Hypothalamus (tissue), 51 donors: ENCODE data around the gene TRHDE.

Experiments
- DNase-seq, 51 donors: peaks; one replicate each; lab custom pipeline; 2025; lab: John Stamatoyannopoulos, UW

Gene TRHDE

GRCh38 chr12:72307229-72307628, 35.1 kb downstream of the TRHDE start:
- no peak for DNase-seq

GRCh38 chr12:72311946-72312345, 39.8 kb downstream of the TRHDE start:
- DNase-seq: no peak

- no peak for DNase-seq
These were observed 41.6 kb downstream of the TRHDE start for GRCh38 chr12:72313806-72314205.

GRCh38 chr12:72315858-72316257, 43.7 kb downstream of the TRHDE start:
- DNase-seq: peak in 2 of 51 donors; percentile 3 to 24

GRCh38 chr12:72318341-72318740, 46.2 kb downstream of the TRHDE start:
- no peak for DNase-seq

GRCh38 chr12:72323881-72324280, 51.7 kb downstream of the TRHDE start:
- DNase-seq: no peak

- DNase-seq: peak in 1 of 51 donors; percentile 4
These were observed 58.1 kb downstream of the TRHDE start for GRCh38 chr12:72330301-72330700.

- DNase-seq: no peak
These were observed 58.6 kb downstream of the TRHDE start for GRCh38 chr12:72330784-72331183.

GRCh38 chr12:72337382-72337781, 65.2 kb downstream of the TRHDE start:
- DNase-seq: no peak

GRCh38 chr12:72337946-72338345, 65.8 kb downstream of the TRHDE start:
- no peak for DNase-seq

- DNase-seq: no peak
These were observed 66.3 kb downstream of the TRHDE start for GRCh38 chr12:72338437-72338836.

GRCh38 chr12:72346363-72346944, 74.3 kb downstream of the TRHDE start:
- peak in 42 of 51 donors; percentile 4 to 92 (median 49) for DNase-seq

- no peak for DNase-seq
These were observed 77.3 kb downstream of the TRHDE start for GRCh38 chr12:72349491-72349890.

- no peak for DNase-seq
These were observed 87.2 kb downstream of the TRHDE start for GRCh38 chr12:72359416-72359815.

GRCh38 chr12:72365151-72365550, 93.0 kb downstream of the TRHDE start:
- no peak for DNase-seq

GRCh38 chr12:72366255-72366654, 94.1 kb downstream of the TRHDE start:
- DNase-seq: no peak

GRCh38 chr12:72368298-72368697, 96.1 kb downstream of the TRHDE start:
- no peak for DNase-seq

GRCh38 chr12:72368719-72369422, 96.7 kb downstream of the TRHDE start:
- DNase-seq: no peak

GRCh38 chr12:72369423-72369959, 97.3 kb downstream of the TRHDE start:
- DNase-seq: no peak

- DNase-seq: no peak
These were observed 108.3 kb downstream of the TRHDE start for GRCh38 chr12:72380441-72380840.

GRCh38 chr12:72388322-72388721, 116.2 kb downstream of the TRHDE start:
- no peak for DNase-seq

- DNase-seq: no peak
These were observed 118.0 kb downstream of the TRHDE start for GRCh38 chr12:72390146-72390545.
